Measurements from ENCODE around the gene AFF3.

AFF3 gene

GRCh38 chr2:99618579-99619097 lies 523.8 kb downstream of the AFF3 start:
- no peak for DNase-seq

- DNase-seq: no peak
These were observed 524.6 kb downstream of the AFF3 start for GRCh38 chr2:99617811-99618210.

- DNase-seq: no peak
These were observed 527.1 kb downstream of the AFF3 start for GRCh38 chr2:99615247-99615771.

GRCh38 chr2:99613980-99614379 lies 528.4 kb downstream of the AFF3 start:
- DNase-seq: no peak

GRCh38 chr2:99611786-99612185 lies 530.6 kb downstream of the AFF3 start:
- DNase-seq: no peak

GRCh38 chr2:99611034-99611433 lies 531.4 kb downstream of the AFF3 start:
- no peak for DNase-seq

GRCh38 chr2:99609851-99610381 lies 532.5 kb downstream of the AFF3 start:
- no peak for DNase-seq

- no peak for DNase-seq
These were observed 533.5 kb downstream of the AFF3 start for GRCh38 chr2:99608861-99609260.

GRCh38 chr2:99607861-99608491 lies 534.4 kb downstream of the AFF3 start:
- no peak for DNase-seq

- no peak for DNase-seq
These were observed 534.9 kb downstream of the AFF3 start for GRCh38 chr2:99607454-99607853.

- DNase-seq: no peak
These were observed 537.4 kb downstream of the AFF3 start for GRCh38 chr2:99605036-99605435.

GRCh38 chr2:99602476-99602875 lies 539.9 kb downstream of the AFF3 start:
- DNase-seq: no peak

GRCh38 chr2:99600981-99601651 lies 541.3 kb downstream of the AFF3 start:
- no peak for DNase-seq

- no peak for DNase-seq
These were observed 543.9 kb downstream of the AFF3 start for GRCh38 chr2:99598441-99598840.

GRCh38 chr2:99597616-99598015 lies 544.8 kb downstream of the AFF3 start:
- no peak for DNase-seq

GRCh38 chr2:99595373-99595772 lies 547.0 kb downstream of the AFF3 start:
- no peak for DNase-seq

- DNase-seq: no peak
These were observed 548.5 kb downstream of the AFF3 start for GRCh38 chr2:99593692-99594427.

GRCh38 chr2:99576775-99577174 lies 565.6 kb downstream of the AFF3 start:
- DNase-seq: no peak

- DNase-seq: no peak
These were observed 568.6 kb downstream of the AFF3 start for GRCh38 chr2:99573634-99574251.

- DNase-seq: no peak
These were observed 569.8 kb downstream of the AFF3 start for GRCh38 chr2:99572373-99573164.

GRCh38 chr2:99571954-99572353 lies 570.4 kb downstream of the AFF3 start:
- DNase-seq: no peak

GRCh38 chr2:99571533-99571932 lies 570.9 kb downstream of the AFF3 start:
- no peak for DNase-seq

Measured in stimulated activated naive CD4-positive, alpha-beta T cell (primary cell).